Keratinocyte (primary cell): ENCODE results near the gene MRPL32. TPM values are rescaled to one million over a fixed set of nuclear protein-coding genes. Genes with fewer than 3 reads are reported as not detected.

Source experiments
- DNase-seq: peaks from one replicate; pipeline ENCODE4 v3.0.0-alpha.2; 2011; ENCODE audit warnings: low read depth, missing footprints, low spot score
- FAIRE-seq: peaks from 2 replicates; lab custom pipeline; 2011; peaks lifted over from hg19 to GRCh38; lab: Jason Lieb, UNC
- H2AFZ ChIP-seq: 2 replicates; pipeline ENCODE4 v1.6.0; 2012; ENCODE audit warnings: low read length, control low read depth, inconsistent platforms; ENCODE audit not compliant: control insufficient read depth
- H3K27ac ChIP-seq: 2 replicates; pipeline ENCODE4 v1.5.1; 2011; ENCODE audit warnings: low read length; ENCODE audit not compliant: control insufficient read depth, insufficient read depth
- H3K27me3 ChIP-seq: 3 replicates; pipeline ENCODE4 v1.6.0; 2011; ENCODE audit warnings: low read length; ENCODE audit not compliant: control insufficient read depth, insufficient read depth; ENCODE audit errors: extremely low read depth
- H3K36me3 ChIP-seq, 2 experiments: 2 replicates in 1 of 2; 3 replicates in 1 of 2; pipeline ENCODE4 v1.5.1; 2011; ENCODE audit warnings: low read length in 2 of 2, mild to moderate bottlenecking in 1 of 2; ENCODE audit not compliant: control insufficient read depth in 2 of 2, insufficient read depth in 2 of 2; ENCODE audit errors: extremely low read depth in 1 of 2
- H3K4me1 ChIP-seq: 3 replicates; pipeline ENCODE4 v1.5.1; 2011; ENCODE audit warnings: low read length; ENCODE audit not compliant: control insufficient read depth, insufficient read depth; ENCODE audit errors: extremely low read depth
- H3K4me2 ChIP-seq: 3 replicates; pipeline ENCODE4 v1.6.0; 2011; ENCODE audit warnings: low read depth, low read length; ENCODE audit not compliant: control insufficient read depth, insufficient read depth; ENCODE audit errors: extremely low read depth
- H3K4me3 ChIP-seq, 3 experiments: fragments of 200-600 bp in 1 of 3; sonication (generic) in 1 of 3; 2 replicates in 2 of 3; 3 replicates in 1 of 3; pipeline ENCODE4 v1.5.1; 2011 to 2016; ENCODE audit warnings: low read length in 3 of 3, mild to moderate bottlenecking in 3 of 3, control low read depth in 2 of 3, inconsistent platforms in 1 of 3, low read depth in 1 of 3, mixed read lengths in 1 of 3, mixed run types in 1 of 3, moderate library complexity in 1 of 3; ENCODE audit not compliant: control insufficient read depth in 2 of 3, insufficient read depth in 2 of 3; ENCODE audit errors: extremely low read depth in 1 of 3
- H3K79me2 ChIP-seq: 2 replicates; pipeline ENCODE4 v1.6.0; 2012; ENCODE audit warnings: low read length; ENCODE audit not compliant: control insufficient read depth, insufficient read depth
- H3K9ac ChIP-seq: 3 replicates; pipeline ENCODE4 v1.6.0; 2011; ENCODE audit warnings: low read length; ENCODE audit not compliant: control insufficient read depth, insufficient read depth; ENCODE audit errors: extremely low read depth
- H3K9me1 ChIP-seq: 3 replicates; pipeline ENCODE4 v1.6.0; 2011; ENCODE audit warnings: low read length; ENCODE audit not compliant: control insufficient read depth, insufficient read depth; ENCODE audit errors: extremely low read depth
- H3K9me3 ChIP-seq: 2 replicates; pipeline ENCODE4 v1.5.1; 2012; ENCODE audit warnings: low read depth, low read length; ENCODE audit not compliant: control insufficient read depth
- H4K20me1 ChIP-seq: 3 replicates; pipeline ENCODE4 v1.6.0; 2011; ENCODE audit warnings: low read length; ENCODE audit not compliant: control insufficient read depth, insufficient read depth; ENCODE audit errors: extremely low read depth
- CTCF ChIP-seq, 3 experiments: IDR thresholded peaks in 1 of 3; conservative IDR thresholded peaks in 1 of 3; optimal IDR thresholded peaks in 1 of 3; 2 replicates in 2 of 3; 3 replicates in 1 of 3; pipeline versions ENCODE3 to v1.5.1; 2011; ENCODE audit warnings: low read length in 3 of 3, mild to moderate bottlenecking in 3 of 3, moderate library complexity in 2 of 3, control low read depth in 1 of 3, inconsistent platforms in 1 of 3; ENCODE audit not compliant: insufficient read depth in 2 of 3; ENCODE audit errors: extremely low read depth in 1 of 3
- EZH2 ChIP-seq: IDR thresholded peaks from one replicate; pipeline ENCODE4 v1.6.1; 2012; ENCODE audit warnings: inconsistent platforms, mild to moderate bottlenecking, low read length, moderate library complexity
- dilution Hi-C: fragments of 300-500 bp; cut with MboI; formaldehyde crosslinking; loops from one replicate; pipeline ENCODE4 v1.7.0; 2020; ENCODE audit warnings: low sequenced_read_pairs; ENCODE audit not compliant: extremely low pct_ligation_motif_present
- polyA plus RNA-seq, 5 experiments: library from polyadenylated mRNA; depleted of rRNA in 3 of 5; stranded (reverse) in 3 of 5; stranded (forward) in 1 of 5; unstranded in 1 of 5; fragments of >200 nt; gene quantifications; 1 replicate in 1 of 5; 2 replicates in 3 of 5; 3 replicates in 1 of 5; pipeline versions ENCODE4 v1.2.1 to v1.2.3, GENCODE V29; 2011 to 2012; ENCODE audit warnings: missing spikeins in 2 of 5, low read depth in 1 of 5, low replicate concordance in 1 of 5

The MRPL32 gene
- polyA plus RNA-seq, 1 donor (not counting 4 experiments of a cell fraction or from before 2014, with no cell fraction given): 86.1 TPM

- DNase-seq: no peak
- dilution Hi-C loops: no loop called here
- H2AFZ ChIP-seq: no peak overlapping the region
- H3K4me2 ChIP-seq: no peak overlapping the region
- H3K27me3 ChIP-seq: no peaks in the 10 kb centered on the region
- no peak overlapping the region for H3K4me3 ChIP-seq
- no peaks in the 10 kb centered on the region for H3K9me1 ChIP-seq
- peaks cover 58% of the 10 kb centered on the region for H3K79me2 ChIP-seq
- no peaks in the 10 kb centered on the region for H4K20me1 ChIP-seq
- H3K4me1 ChIP-seq: peaks cover 36% of the 10 kb centered on the region
- no peak for FAIRE-seq
- no peak for TF ChIP-seq EZH2
- TF ChIP-seq CTCF (optimal IDR thresholded peaks at IDR 0.05 in 1 of 3, IDR thresholded peaks at IDR 0.05 in 1 of 3, conservative IDR thresholded peaks at IDR 0.05 in 1 of 3; ENCODE audit: extremely low read depth in 1 of 3, insufficient read depth in 2 of 3, low read length in 3 of 3): no peak
- H3K9ac ChIP-seq: no peak overlapping the region
- H3K27ac ChIP-seq: no peak overlapping the region
- H3K36me3 ChIP-seq: peaks cover 4 to 26% of the 10 kb centered on the region in 2 experiments
- H3K9me3 ChIP-seq: no peaks in the 10 kb centered on the region
These were observed 6.0 kb upstream of the MRPL32 start for GRCh38 chr7:42926204-42926603.

- H3K27ac ChIP-seq: no peak overlapping the region
- FAIRE-seq (no peak), DNase-seq (no peak)
- H3K9me1 ChIP-seq: no peaks in the 10 kb centered on the region
- no peak overlapping the region for H3K4me3 ChIP-seq
- H2AFZ ChIP-seq: no peak overlapping the region
- H3K27me3 ChIP-seq: no peaks in the 10 kb centered on the region
- H3K4me2 ChIP-seq: no peak overlapping the region
- no peak for TF ChIP-seq CTCF (optimal IDR thresholded peaks at IDR 0.05 in 1 of 3, IDR thresholded peaks at IDR 0.05 in 1 of 3, conservative IDR thresholded peaks at IDR 0.05 in 1 of 3; ENCODE audit: extremely low read depth in 1 of 3, insufficient read depth in 2 of 3, low read length in 3 of 3)
- TF ChIP-seq EZH2: no peak
- no peaks in the 10 kb centered on the region for H3K9me3 ChIP-seq
- no peak overlapping the region for H3K9ac ChIP-seq
- peaks cover 78% of the 10 kb centered on the region for H3K79me2 ChIP-seq
- peaks cover 36% of the 10 kb centered on the region for H3K4me1 ChIP-seq
- peaks cover 0 to 13% of the 10 kb centered on the region in 2 experiments for H3K36me3 ChIP-seq
- no peaks in the 10 kb centered on the region for H4K20me1 ChIP-seq
- dilution Hi-C loops: no loop called here
These were observed 3.4 kb upstream of the MRPL32 start for GRCh38 chr7:42928754-42929153.
